ENCODE measurements around the gene MINDY4. TPM values are rescaled to one million over a fixed set of nuclear protein-coding genes. Genes with fewer than 3 reads are reported as not detected.

Gene MINDY4
- total RNA-seq, 2 experiments from 2014 or later: 1.3 to 1.7 TPM

- no peaks in the 10 kb centered on the region for H3K27me3 Mint-ChIP-seq
- no peak overlapping the region for H3K27ac Mint-ChIP-seq
- no peak for DNase-seq
- no peaks in the 10 kb centered on the region for H3K9me3 Mint-ChIP-seq
- no peak for ATAC-seq
- no peak overlapping the region for H3K4me3 Mint-ChIP-seq
- H3K4me1 Mint-ChIP-seq (ENCODE audit: low read depth): no peaks in the 10 kb centered on the region
- ChIA-PET POLR2A (no interaction called here), CTCF (no interaction called here)
- intact Hi-C loops (cut with micrococcal nuclease): no loop called here
- H3K36me3 Mint-ChIP-seq (ENCODE audit: low read depth): no peaks in the 10 kb centered on the region
- TF ChIP-seq, protein P1, sequence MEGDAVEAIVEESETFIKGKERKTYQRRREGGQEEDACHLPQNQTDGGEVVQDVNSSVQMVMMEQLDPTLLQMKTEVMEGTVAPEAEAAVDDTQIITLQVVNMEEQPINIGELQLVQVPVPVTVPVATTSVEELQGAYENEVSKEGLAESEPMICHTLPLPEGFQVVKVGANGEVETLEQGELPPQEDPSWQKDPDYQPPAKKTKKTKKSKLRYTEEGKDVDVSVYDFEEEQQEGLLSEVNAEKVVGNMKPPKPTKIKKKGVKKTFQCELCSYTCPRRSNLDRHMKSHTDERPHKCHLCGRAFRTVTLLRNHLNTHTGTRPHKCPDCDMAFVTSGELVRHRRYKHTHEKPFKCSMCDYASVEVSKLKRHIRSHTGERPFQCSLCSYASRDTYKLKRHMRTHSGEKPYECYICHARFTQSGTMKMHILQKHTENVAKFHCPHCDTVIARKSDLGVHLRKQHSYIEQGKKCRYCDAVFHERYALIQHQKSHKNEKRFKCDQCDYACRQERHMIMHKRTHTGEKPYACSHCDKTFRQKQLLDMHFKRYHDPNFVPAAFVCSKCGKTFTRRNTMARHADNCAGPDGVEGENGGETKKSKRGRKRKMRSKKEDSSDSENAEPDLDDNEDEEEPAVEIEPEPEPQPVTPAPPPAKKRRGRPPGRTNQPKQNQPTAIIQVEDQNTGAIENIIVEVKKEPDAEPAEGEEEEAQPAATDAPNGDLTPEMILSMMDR (IDR thresholded peaks at IDR 0.05): no peak
Measured at GRCh38 chr7:30788640-30789333, 17.6 kb downstream of the MINDY4 start.

DNA sequence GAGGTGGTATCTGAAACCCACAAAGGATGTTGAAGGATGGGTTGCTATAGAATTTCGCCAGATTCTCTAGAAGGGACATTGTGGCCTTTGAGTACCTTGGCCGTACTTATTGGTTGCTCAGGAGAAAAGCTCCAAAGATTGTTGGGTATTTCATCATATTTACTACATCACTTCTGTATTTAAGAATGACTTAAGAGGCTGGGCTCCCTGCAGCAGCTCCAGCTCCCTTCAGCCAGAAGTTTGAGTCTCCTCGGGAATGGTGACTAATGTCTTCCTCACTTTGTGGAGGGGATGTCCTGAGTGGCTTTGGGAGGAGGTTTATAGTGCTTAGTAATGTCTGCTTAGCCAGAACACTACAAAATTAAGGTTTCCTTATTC, 18.1 kb downstream of the MINDY4 start:
- Mint-ChIP-seq H3K9me3 (no peaks in the 10 kb centered on the region), H3K27me3 (no peaks in the 10 kb centered on the region), H3K4me1 (ENCODE audit: low read depth) (no peaks in the 10 kb centered on the region), H3K4me3 (no peak overlapping the region), H3K36me3 (ENCODE audit: low read depth) (no peaks in the 10 kb centered on the region), H3K27ac (no peak overlapping the region)
- TF ChIP-seq, protein P1 (IDR thresholded peaks at IDR 0.05): no peak
- ATAC-seq (no peak), DNase-seq (no peak)
- ChIA-PET POLR2A (no interaction called here), CTCF (no interaction called here)
- intact Hi-C loops (cut with micrococcal nuclease): no loop called here

- ATAC-seq (no peak), DNase-seq (no peak)
- no peaks in the 10 kb centered on the region for H3K27me3 Mint-ChIP-seq
- no peaks in the 10 kb centered on the region for H3K36me3 Mint-ChIP-seq (ENCODE audit: low read depth)
- no peaks in the 10 kb centered on the region for H3K4me1 Mint-ChIP-seq (ENCODE audit: low read depth)
- ChIA-PET POLR2A (interaction anchor here (0.6 kb wide), 1 partner anchor 13 kb away, joined by 3 read pairs; no protein-coding TSS in a partner anchor), CTCF (interaction anchor here (1.1 to 1.4 kb wide), 2 partner anchors 51 to 140 kb away, joined by 3 to 6 read pairs; no protein-coding TSS in a partner anchor)
- TF ChIP-seq, protein P1 (IDR thresholded peaks at IDR 0.05): no peak
- no peaks in the 10 kb centered on the region for H3K9me3 Mint-ChIP-seq
- H3K27ac Mint-ChIP-seq: no peak overlapping the region
- intact Hi-C loops (cut with micrococcal nuclease): no loop called here
- H3K4me3 Mint-ChIP-seq: no peak overlapping the region
Measured at GRCh38 chr7:30790356-30790755, 19.1 kb downstream of the MINDY4 start.

GRCh38 chr7:30791114-30791513, 19.9 kb downstream of the MINDY4 start:
- no peak for DNase-seq
- Mint-ChIP-seq H3K36me3 (ENCODE audit: low read depth) (no peaks in the 10 kb centered on the region), H3K27ac (no peak overlapping the region), H3K27me3 (no peaks in the 10 kb centered on the region), H3K4me1 (ENCODE audit: low read depth) (peaks cover 2% of the 10 kb centered on the region), H3K4me3 (no peak overlapping the region), H3K9me3 (no peaks in the 10 kb centered on the region)
- TF ChIP-seq, protein P1 (IDR thresholded peaks at IDR 0.05): no peak
- POLR2A ChIA-PET: interaction anchor here (0.6 kb wide), 1 partner anchor 14 kb away, joined by 3 read pairs; no protein-coding TSS in a partner anchor
- CTCF ChIA-PET: interaction anchor here (0.7 to 1.4 kb wide), 4 partner anchors 8 to 139 kb away, joined by 3 to 6 read pairs (median 3); no protein-coding TSS in a partner anchor
- ATAC-seq: no peak
- intact Hi-C loops (cut with micrococcal nuclease): no loop called here

- ChIA-PET CTCF (no interaction called here), POLR2A (no interaction called here)
- Mint-ChIP-seq H3K27ac (no peak overlapping the region), H3K27me3 (no peaks in the 10 kb centered on the region), H3K36me3 (ENCODE audit: low read depth) (no peaks in the 10 kb centered on the region), H3K9me3 (no peaks in the 10 kb centered on the region), H3K4me3 (no peak overlapping the region), H3K4me1 (ENCODE audit: low read depth) (peaks cover 10% of the 10 kb centered on the region)
- intact Hi-C loops (cut with micrococcal nuclease): no loop called here
- ATAC-seq: no peak
- no peak for DNase-seq
- TF ChIP-seq, protein P1 (IDR thresholded peaks at IDR 0.05): no peak
Measured at GRCh38 chr7:30795161-30795948, 24.1 kb downstream of the MINDY4 start.
